GM20000 (cell line): Measurements from ENCODE around the gene PACSIN3.

Source experiments
- DNase-seq: peaks from one replicate; pipeline ENCODE4 v3.0.0; 2012; ENCODE audit warnings: low spot score
- TF ChIP-seq, protein P1 (sequence below): IDR thresholded peaks from 2 replicates; pipeline ENCODE4 v1.5.1; 2012; ENCODE audit warnings: mild to moderate bottlenecking, control low read depth; ENCODE audit errors: extremely low read depth, missing control alignments

PACSIN3 gene

DNA sequence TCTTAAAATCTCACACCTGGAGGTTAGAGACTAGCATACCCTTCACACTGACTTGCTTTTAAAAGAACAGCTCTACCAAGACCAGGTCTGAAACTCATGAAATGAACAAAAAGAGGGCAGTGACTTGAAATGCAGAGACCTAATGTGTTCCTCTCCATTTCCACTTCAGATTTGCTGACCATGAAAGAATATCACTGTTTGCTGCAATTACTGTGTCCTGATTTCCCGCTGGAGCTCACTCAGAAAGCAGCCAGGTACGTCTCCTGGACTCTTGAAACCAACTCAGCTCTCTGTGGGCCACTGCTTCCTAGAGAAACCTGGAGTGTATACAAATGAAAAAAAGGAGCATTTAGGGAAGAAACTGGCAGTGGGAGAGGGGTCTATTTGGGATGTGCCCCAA lies 48.8 kb downstream of the PACSIN3 start:
- no peak for DNase-seq
- TF ChIP-seq, protein P1, sequence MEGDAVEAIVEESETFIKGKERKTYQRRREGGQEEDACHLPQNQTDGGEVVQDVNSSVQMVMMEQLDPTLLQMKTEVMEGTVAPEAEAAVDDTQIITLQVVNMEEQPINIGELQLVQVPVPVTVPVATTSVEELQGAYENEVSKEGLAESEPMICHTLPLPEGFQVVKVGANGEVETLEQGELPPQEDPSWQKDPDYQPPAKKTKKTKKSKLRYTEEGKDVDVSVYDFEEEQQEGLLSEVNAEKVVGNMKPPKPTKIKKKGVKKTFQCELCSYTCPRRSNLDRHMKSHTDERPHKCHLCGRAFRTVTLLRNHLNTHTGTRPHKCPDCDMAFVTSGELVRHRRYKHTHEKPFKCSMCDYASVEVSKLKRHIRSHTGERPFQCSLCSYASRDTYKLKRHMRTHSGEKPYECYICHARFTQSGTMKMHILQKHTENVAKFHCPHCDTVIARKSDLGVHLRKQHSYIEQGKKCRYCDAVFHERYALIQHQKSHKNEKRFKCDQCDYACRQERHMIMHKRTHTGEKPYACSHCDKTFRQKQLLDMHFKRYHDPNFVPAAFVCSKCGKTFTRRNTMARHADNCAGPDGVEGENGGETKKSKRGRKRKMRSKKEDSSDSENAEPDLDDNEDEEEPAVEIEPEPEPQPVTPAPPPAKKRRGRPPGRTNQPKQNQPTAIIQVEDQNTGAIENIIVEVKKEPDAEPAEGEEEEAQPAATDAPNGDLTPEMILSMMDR = no peak

DNA sequence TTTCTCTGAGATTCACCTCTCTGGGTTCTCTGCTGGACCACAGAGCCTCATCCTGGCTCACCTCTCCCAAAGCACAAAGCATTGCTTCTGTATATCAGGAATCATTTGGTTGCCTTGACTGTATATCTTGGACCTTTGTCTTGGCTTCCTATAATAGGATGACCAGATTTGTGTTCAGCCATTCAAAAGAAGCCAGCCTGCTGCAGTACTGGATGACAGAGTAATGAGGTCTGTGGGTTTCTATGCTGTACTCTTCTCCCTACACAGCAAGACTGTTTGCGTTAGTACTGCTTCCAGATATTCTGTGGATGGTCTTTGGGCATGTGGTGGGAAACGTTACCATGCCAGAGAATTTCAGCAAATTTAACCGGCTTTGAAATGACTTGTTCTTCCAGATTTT lies 49.3 kb downstream of the PACSIN3 start:
- no peak for DNase-seq
- TF ChIP-seq, protein P1 = no peak

DNA sequence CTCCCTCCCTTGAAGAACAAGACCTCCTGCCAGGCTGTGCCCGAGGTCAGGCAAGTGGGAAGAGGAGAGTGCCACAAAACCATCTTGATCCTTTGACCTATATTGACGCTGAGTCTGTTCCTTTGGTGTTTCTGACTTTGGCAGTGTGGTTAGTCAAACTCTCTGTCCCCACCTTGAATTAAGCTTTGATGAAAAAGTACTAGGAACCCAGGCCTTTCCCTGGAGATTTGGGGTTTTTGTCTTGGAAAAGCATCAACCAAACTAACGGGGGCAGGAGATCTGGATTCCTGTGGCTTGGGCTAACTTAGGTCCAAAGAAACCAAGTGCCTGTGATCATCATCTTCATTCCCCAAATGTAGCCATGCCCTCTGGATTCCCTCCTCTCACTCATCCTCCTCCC lies 49.9 kb downstream of the PACSIN3 start:
- no peak for DNase-seq
- TF ChIP-seq, protein P1 = no peak

GRCh38 chr11:47132981-47133380 lies 53.3 kb downstream of the PACSIN3 start:
- TF ChIP-seq, protein P1 = no peak
- no peak for DNase-seq

DNA sequence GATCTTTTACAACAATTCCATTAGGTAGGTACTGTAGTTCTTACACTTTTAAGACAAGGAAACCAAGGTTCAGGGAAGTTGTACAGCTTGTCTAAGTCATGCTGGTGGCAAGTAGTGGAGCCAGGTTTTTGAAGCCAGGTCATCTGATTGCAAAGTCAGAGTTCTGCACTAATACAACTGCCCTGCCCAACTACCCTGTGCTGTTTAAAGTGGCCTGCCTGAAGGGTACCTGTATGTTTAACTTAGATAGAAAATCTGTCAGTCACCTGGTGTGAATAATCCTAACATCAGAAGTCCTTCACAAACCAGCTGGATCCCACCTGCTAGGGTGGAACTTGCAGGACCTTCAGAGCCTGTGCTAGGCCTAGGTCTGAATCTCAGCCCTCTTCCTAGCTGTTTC lies 53.7 kb downstream of the PACSIN3 start:
- DNase-seq = no peak
- TF ChIP-seq, protein P1 = no peak

GRCh38 chr11:47131136-47131535 lies 55.1 kb downstream of the PACSIN3 start:
- TF ChIP-seq, protein P1 = no peak

DNA sequence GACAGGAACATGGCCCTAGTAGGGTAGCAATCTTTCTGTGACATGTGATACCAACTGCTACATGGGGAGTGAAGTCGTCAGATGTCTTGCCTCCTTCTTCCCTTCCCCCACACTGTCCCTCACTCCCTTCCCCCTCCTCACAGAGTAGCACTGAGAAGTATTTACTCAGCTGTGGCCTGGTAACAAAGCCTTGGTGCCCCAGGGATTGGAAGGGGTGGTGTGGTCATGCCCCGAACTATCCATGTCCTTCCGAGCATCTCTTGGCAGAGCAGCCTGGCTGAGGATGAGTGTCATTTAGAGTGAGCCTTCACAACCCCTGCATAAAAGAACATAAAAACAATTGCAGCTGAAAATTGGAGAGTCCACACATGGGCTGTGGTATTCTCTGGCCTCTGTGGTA lies 55.7 kb downstream of the PACSIN3 start:
- TF ChIP-seq, protein P1 = no peak
- no peak for DNase-seq

More at GRCh38 chr11:47131136-47131535, 55.1 kb downstream of the PACSIN3 start:
- no peak for DNase-seq
